NCI-H1417 (cell line): Measurements from ENCODE around the gene TMEM127.
"Not testable (repeated sequence)": the region's sequence is repeated elsewhere in the genome, so short reads cannot be mapped to it uniquely, and the experiment has no call there.

Source experiments
- DNase-seq, 3 experiments: peaks; one replicate each; lab custom pipeline; 2025; lab: John Stamatoyannopoulos, UW

Gene TMEM127

DNA sequence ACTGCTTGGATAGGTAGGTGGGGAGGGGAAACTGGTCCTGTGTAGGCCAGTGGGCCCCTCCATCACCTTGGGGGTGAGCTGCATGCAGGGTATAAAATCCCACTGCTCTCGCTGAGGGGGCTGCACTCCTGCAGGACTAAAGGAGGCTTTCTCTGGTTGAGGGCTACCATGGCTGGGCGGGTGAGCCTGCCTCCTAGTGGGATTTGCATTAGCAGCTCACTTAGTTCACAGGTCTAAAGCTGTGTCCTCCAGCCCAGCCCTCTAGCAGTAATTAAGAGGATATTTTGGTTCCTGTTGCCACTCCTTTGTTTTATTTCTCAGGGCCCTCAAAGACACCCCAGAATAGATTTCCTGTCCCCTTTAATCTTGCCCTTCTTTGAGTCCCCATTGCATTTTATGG lies 24.6 kb downstream of the TMEM127 start:
- no peak for DNase-seq

DNA sequence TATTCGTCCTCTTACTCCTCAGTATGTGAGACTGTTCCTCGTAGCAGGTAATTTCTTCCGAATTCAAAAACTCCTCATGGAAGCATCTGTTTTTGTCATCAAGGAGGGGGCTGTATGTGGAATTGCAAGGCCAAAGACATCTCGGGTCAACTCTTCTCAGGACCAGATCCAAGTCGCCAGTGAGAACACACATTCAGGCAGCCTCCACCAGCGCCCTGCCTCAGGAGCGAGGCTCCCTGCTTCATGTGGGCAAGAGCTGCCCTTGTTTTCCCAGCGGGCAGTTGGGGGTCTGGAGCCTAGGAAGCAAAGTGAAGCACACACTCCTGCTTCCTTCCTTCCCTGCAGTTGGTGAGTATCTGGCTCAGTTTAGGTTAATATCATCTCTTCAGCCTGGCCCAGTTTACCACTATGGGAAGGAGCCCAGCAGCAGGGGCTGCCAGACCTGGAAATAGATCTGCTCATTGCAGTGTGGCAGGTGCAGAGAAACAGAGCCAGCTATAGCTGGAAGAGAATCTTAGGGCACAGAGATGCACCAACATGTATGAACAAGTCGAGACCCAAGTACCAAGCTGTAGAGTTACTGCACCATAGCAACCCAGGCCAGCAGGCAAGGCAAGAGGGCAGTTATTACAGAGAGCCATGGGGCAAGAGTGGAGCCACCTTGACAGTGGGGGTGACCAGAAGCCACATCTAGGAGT lies 25.3 kb downstream of the TMEM127 start:
- DNase-seq: no peak

DNA sequence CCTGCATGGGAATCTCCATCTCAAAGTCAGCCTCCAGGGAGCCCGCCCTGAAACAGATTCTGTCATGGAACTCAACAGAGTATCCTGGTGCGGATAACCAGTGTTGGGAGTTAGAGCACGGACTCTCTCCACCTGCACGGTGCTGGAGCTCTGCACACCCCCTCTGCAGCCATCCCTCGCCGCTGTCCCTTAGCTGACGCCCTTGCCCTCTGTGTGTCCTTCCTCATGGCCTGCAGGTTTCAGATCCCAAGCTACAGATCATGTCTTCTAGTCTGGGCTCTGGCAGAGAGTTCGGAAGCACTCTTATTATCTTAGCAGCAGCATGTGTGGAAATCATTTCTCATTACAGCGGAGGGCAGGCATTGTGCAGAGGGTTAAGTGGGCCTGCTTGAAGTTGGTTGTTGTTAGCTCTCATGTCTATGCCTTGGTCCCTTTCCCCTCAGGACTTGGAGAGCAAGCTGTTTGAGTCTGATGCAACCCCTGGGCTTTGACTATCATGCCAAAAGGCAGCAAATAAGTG lies 26.0 kb downstream of the TMEM127 start:
- no peak for DNase-seq

DNA sequence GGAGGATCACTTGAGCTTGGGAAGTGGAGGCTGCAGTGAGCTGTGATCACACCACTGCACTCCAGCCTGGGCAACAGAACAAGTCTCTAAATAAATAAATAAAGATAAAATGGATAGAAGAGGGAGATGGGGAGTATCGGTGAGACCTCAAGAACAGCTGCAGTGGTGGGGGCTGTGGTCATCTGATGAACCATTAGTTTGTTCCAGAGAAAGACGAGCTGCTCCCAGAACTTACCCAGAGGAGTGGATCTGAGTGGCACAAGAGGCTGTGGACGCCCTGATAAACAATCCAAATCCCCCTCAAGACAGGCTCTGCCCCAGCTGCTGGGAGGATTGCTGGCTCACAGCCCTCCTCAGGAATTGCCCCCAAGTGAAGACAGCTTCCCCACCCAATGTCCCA lies 26.7 kb downstream of the TMEM127 start:
- no peak for DNase-seq

DNA sequence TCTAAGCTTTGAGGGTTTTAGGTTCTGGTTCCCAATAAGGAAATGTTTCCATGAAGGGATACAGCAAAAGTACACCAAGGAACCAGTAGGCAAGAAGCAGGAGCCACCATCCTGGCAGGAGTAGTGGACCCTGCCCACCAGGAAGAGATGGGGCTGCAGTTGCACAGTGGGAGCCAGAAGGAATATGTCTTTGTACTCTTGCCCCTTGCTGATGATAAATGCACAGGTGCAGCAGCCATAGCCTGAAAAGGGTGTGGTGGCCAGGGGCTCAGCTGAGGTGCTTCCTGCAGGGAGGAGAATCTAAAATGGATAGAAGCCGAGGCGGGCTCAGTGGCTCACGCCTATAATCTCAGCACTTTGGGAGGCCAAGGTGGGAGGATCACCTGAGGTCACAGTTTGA lies 27.5 kb downstream of the TMEM127 start:
- no peak for DNase-seq

DNA sequence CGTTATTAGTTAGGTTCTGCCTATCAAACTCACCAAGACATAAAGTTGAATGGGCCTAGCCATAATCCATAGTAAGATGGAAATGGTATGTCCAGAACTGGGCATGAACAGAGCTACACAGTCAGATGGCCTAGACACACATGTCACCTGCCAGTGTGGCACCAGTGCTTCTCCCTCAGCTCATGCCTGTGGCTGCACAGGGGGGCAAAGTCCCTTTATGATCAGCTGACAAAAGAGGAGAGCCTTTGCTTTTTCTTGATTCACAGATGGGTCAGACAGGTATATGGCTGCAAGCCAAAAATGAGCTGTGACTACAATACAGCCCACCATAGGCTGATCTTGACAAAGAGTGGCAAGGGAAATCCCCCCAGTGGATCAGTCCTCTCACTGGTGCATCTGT lies 28.9 kb downstream of the TMEM127 start:
- no peak for DNase-seq

DNA sequence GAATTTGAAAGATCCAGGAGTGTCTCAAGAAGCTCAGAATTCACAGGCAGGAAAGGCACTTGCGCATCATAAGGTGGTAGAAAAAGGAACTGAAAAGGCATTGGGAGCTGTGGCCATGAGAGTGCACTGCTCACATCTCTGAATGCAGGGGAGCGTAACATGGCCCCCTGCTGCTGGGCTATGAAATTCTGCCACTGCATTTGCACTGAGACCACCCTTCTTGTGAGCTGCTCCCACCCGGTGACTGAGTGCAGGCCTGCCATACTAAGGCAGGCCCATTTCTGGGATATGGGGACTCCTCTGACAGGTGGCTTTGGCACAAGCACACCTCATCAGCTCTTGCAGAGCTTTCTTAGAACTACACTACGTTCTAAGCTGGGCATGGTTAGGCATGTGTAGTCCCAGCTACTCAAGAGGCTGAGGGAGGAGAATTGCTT lies 31.9 kb downstream of the TMEM127 start:
- no peak for DNase-seq

DNA sequence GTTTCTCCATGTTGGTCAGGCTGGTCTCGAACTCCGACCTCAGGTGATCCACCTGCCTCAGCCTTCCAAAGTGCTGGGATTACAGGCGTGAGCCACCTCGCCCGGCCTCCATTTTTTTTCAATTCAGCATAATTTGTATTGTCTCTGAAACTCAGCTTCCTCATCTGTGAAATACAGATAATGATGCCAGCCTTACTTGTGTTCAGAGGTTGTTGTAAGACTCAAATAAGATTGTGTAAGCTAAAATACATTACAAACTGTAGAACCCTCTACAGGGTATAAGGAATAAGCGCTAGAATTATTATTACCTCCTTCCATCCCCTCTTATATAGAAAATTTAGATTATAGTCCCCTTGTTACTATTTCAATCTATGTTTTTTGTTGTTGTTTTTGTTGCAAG lies 32.4 kb downstream of the TMEM127 start:
- no peak for DNase-seq

DNA sequence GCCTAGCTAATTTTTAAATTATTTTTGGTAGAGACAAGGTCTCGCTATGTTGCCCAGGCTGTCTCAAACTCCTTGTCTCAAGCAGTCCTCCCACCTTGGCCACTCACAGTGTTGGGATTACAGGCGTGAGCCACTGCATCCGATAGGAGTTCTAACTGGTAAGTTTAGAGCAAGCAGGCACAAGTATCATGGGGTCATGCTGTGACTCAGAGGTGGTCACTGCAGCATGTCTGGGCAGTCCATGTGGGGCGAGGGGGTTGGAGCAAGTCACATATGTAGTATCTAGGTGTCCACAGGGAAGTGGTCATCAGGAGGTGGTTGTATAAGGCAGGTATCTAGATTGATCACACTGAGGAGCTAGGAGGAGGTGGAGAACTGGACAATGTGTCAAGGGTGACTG lies 34.5 kb downstream of the TMEM127 start:
- DNase-seq: no peak

DNA sequence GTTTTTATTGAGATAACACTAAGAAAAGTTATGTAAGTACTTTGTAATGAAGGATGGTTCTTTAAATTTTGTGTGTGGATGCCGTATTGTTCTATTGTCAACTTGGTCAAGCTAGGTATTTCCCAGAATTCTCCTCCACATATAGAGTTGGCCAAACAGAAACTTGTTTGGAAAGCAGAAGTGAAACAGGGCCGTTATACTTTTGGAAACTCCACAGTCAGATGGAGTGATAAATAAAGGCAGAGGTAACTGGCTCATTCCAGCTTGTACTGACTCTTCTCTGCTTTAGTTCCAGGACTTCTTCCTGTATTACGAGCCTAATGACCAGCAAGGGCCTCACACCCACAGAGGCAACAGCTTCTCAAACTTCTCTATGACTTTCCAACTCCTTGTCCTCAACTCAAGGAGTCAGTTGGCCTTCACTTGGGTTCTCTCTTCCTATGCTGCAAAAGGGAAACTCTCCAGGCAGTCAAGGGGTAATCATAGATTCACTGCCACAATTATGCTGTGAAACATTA lies 40.7 kb downstream of the TMEM127 start:
- no peak for DNase-seq

DNA sequence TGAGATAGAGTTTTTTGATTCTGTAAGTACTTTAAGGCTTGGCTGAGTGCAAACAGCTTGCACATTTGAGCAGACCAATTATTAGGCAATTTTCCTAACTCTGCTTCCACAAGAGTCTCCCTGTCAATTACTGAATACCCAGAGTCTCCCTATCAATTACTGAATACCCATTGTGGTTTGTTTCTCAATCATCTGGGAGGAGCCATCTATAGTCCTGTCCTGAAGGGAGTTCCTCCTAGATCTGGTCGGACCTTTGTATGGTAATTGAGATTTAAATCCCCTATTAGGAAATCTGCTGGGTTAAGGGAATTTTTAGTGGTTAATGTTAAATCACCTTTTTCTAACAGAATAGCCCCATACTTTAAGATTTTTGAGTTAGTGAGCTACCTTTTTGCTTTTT lies 44.7 kb downstream of the TMEM127 start:
- DNase-seq: not testable (repeated sequence)

DNA sequence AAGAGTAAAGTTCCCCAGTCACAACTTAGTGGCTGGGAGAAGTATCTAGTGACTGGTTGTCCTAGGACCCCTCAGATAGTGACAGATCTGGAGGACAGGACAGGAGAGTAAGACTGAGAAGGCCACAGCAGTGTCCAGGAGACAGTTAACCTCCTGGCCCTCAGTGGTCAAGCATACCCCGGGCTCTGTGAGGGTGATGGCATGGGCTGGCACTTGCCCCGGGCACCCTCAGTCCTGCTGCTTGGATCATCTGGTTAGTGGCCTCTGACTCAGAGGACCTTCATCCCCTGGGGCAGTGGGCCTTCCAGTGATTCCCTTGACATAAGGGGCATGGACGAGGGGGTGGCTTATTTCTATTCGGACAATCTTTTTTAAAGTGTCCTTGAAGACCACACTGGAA lies 45.8 kb downstream of the TMEM127 start:
- DNase-seq: not testable (repeated sequence)

DNA sequence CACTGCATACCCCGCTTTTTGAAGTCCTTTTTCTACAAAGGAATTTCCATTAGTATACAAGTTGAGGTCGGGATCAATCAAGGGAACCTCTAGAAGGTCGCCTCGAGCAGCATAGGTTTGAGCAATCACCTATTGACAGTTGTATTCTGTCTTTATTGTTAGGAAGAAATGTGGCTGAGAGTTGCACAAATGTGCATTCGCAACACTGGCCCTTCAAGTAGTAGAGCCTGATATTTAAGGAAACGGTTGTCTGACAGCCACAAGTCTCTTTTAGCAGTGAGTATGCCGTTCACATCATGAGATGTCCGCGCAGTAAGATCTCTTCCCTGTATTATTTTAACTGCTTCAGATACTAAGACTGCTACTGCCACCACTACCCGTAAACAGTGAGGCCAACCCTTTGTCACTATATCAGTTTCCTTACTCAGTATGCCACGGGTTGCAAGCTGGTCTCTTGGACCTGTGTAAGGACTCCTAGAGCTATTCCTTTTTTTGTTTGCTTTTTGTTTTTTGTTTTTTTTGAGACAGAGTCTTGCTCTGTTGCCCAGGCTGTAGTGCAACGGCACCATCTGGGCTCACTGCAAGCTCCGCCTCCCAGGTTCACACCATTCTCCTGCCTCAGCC lies 47.2 kb downstream of the TMEM127 start:
- DNase-seq: no peak

DNA sequence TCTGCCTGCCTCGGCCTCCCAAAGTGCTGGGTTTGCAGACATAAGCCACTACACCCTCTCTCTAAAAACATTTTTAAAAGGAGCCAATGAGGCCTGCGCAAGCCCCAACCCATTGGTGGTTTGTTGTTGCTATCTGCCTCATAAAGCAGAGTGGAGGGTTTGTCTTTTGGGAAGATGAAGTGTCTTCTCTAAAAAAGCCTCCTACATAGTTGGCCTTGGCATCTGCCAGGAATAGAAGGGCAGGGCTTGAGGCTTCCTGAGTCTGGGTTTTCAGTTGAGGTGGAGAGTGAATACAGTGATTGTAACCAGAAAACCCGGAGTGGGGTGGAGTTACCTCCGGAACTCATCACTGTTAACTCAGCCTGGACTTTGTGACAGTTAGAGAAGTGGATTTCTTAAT lies 51.2 kb downstream of the TMEM127 start:
- DNase-seq: no peak

DNA sequence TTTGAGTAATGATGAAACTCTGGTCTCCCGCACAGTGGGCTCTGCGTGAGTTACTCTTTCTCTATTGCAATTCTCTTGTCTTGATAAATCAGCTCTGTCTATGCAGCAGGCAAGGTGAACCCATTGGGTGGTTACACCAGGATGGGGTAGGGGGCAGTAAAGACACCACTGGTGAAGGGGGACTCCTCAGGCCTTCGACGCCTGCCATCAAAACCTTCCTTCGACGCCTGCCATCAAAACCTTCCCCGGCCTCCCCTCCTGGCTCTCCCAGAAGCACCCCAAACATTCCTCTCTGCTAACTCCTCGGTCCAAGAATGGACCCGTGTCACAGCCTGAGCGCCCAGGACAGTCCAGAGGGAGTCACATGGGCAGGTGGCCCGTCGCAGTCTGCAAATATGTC lies 52.4 kb downstream of the TMEM127 start:
- no peak for DNase-seq

DNA sequence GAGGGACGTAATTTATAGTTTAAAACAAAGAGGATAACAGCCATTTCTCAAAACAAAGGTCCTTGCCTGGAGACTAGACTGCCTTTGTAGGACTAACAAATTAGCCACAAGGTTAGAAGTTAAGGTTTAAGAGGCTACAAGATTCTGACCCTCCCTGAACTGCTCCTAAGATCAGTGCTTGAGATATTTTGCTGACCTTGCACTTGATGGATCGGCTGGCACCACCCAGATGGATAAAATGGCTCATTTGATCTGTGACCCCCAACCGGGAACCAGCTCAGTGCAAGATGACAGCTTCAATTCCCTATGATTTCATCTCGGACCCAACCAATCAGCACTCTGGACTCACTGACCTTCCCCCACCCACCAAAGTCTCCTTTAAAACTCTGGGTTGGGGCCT lies 53.5 kb downstream of the TMEM127 start:
- no peak for DNase-seq

DNA sequence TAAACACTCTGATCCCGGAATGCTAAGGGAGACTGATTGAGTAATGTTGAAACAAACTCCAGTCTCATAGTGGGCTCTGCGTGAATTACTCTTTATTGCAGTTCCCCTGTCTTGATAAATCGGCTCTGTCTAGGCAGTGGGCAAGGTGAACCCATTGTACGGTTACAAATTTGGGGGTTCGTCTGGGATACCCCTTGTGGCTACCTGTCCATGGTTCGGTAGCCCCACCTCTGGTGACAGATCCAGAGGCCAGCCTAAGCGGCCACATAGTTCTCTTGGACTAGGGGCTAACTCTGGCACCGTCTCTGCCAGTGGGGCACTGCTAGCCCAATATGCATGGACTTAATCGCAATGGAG lies 56.1 kb downstream of the TMEM127 start:
- DNase-seq: no peak

DNA sequence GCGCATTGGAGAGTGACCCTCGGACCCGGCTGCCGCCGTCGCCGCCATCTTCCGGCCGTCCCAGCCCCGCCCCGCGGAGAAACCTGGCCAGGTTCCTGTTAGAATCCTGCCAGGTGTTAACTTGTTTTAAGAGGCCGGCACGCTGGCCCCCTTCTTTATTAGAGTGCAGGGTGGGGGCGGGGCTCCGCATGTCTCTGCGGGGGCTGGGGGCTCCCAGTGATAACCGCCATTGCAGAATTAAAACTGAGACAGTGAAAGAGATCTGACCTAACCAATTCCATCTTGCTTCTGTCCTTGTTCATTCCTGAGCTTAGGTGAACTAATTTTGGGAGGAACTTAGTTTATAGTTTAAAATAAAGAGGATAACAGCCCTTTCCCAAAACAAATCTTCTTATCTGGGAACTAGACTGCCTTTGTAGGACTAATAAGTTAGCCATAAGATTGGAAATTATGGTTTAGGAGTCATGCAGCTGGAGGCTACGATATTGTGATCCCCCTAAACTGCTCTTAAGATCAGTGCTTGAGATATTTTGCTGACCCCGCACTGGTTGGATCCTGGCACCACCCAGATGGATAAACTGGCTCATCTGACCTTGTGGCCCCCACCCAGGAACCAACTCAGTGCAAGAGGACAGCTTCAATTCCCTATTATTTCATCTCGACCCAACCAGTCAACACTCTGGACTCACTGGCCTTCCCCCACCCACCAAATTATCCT lies 56.6 kb downstream of the TMEM127 start:
- DNase-seq: no peak

DNA sequence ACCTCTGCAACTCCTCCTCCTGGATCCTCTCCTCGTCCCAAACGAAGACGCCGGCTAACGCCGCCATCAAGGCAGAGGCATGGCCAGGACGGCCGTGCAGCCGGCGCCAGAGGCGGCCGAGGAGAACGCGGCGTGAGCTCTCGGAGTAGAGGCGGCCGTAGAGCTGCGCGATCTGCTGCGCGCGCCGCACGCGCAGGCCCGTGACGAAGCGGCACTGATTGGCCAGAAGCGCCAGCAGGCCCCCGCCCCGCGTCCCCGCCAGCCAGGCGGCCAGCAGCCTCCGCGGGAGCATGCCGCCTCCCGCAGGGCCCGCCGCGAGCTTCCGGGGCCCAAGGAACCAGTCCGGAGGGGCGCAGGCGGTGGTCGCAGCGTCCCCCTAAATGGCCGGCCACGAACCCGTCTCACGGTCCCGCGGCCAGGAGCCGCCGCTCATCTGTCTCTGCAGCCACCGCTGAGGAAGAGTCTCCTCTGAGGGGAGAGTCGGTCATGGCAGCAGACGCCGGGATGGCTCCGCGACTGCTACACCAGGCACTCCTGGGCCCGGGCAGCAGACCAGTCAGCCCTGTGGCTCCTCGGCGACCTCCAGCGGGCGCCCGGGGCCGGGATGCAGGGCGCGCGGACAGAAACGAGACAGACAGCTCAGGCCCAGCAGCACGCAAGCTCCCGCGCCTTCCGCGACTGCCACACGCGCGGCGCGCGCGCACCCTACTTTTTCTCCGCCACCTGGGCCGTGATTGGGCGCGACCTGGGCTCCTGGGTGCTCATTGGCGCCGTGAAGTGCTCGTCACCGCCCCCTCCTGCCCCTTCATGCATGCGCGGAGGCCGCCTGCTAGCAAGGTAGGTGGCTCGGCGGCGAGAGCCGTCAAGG lies 57.4 kb downstream of the TMEM127 start, which contains the start of gene STARD7:
Gene STARD7, minus strand, starts transcription at position 685 of the 868 bp plus-strand sequence. Its CDS starts 393 bp downstream, at position 292.
- peak; percentile 97 to 98 (median 97) for DNase-seq

DNA sequence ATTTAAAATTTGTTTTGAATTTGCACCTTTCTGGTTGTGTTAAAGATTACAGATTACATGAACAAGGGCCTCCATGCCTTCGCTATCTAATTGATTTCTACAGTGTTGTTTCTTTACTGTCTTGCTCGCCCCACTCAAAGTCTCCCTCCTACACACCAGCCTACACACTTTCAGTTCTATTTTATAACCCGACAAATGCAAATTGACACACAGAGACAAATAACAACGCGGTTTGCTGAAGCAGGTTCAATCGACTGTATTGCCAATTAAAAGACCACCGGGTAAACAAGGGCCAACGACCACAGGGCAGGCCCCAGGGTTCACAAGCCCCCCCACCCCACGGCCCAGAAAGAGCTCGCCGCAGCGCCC lies 58.0 kb downstream of the TMEM127 start:
- DNase-seq: no peak

DNA sequence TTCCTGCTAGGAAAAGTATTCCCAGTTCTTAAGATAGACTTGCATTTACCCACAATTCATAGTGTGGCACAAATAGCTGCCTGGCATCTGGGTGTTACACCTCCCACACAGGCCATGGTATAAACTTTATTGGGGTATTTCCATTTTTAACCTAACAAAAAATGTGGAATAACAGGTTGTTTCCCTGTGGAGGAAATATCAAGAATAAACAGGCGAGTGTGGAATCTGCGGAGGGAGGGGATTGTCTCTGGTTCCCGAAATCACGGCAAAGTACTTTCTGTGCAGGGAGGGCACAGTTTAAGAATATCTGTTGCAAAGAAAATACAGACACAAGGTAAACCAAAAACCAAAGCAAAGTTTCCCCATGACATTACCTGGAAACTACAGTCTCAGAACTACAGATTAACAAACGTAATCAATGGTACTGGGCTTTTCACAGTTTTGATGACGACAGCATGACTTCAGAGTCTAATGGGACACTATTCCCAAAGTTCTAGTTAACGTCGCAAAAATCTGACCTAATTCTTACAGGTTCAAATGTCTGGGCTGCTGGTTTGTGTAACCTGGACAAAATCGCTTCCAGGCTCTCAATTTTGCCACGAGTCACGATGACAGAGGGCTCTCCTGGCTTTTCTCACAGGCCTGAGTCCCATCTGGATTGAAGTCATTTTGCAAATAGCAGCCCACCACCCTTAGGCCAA lies 58.6 kb downstream of the TMEM127 start:
- DNase-seq: peak in 1 of 3 experiments; percentile 34
